ENCODE measurements around the gene ERICH6.
"Not testable (repeated sequence)": the region's sequence is repeated elsewhere in the genome, so short reads cannot be mapped to it uniquely, and the experiment has no call there.

Gene ERICH6

DNA sequence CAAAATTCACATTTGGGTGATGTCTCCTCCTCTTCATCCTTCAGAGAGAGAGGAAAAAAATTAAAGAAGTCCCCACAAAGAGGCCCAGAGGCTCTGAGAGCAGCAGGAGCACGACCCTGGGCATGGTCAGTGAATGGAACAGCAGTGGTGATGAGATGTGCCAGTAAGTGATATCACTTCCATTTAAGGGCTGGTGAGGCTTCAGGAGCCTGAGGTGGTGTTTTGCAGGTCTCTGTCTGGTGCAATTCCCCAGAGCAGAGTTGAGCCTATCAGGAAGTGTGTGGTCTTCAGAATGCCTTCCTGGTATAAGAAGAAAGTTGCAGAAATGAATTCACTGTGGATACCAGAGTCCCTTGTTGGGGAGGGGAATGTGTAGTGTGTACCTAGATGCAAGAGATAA is 21.4 kb downstream of the ERICH6 start:
- DNase-seq: no peak

DNA sequence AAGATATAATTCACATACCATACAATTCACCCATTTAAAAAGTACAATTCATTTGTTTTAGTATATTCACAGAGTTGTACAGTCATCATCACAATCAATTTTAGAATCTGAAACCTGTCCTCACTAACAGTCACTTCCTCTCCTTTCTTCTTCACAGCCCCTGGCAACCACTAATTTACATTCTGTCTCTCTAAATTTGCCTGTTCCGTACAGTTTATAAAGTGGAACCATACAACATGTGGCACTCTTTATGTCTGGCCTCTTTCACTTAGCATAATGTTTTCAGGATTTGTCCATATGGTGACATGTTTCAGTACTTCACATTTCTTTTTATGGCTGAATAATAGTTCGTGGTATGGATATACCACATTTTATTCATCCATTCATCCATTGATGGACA is 22.7 kb downstream of the ERICH6 start:
- no peak for DNase-seq

DNA sequence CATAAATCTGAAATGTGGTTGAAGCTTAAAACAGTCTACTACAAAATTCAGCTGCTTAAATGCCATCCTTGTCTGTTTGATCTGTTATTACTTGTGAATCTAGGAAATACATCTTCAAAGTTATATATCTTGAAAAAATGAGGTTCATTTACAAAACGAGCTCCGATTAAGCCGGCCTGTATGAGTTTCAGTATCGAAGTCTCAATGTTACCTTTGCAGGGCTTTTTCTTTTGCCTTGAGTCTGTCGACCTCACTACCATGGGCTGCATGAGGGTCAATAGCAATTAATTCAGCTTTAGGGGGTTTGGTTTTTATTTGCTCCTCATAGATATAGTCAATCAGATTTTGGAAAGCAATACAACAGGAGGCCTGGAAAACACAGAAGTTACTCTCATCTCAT is 23.2 kb downstream of the ERICH6 start:
- no peak for DNase-seq

DNA sequence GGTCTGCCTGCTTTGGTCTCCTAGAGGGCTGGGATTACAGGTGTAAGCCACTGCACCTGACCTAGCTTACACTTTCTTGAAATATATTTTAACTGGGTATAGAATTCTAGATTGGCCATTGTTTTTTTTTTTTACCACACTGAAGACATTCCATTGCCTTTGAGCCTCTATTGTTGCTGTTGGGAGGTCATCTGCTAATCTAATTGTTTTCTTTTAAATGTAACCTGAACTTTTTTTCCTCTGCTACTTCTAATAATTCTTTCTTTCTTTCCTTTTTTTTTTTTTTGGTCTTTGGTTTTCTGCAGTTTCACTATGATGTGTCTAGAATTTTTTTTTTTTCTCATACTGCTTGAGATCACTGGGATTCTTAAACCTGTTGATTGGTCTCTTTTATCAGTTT is 28.1 kb downstream of the ERICH6 start:
- DNase-seq: no peak

DNA sequence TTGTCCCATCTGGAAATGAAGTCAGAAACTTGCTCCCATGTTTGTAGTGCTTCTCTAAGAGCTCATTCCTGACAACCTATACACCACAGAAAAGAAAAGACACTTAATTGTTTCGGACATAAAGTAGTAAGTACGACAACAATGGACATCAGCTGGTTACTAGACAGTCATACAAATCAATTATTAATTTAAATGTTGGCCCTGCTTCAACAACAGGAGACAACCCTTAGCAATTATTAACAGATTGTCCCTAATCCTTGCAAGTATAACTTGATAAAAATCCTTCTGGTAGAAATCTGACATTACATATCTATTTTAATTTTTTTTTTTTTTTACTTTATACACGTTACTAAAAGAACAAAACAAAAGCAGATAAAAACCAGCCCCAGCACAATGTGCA is 29.8 kb downstream of the ERICH6 start:
- DNase-seq: no peak

DNA sequence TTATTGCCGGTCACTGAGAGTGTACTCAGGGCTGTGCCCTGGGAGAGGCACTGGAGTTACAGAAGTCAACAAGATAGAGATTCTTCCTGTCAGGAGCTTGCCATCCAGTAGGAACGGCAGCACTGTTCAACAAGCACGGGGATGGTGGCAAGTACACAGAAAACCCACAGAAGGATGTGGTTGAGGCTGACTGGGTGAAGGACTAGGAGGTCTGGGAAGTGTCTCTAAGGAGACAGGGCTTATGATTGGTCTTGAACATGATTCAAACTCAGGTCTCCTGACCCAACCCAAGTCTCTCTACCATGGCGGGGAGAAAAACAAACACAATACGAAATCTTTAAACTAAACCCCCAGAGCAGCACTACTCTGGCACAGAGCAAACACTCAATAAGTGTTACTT is 37.6 kb downstream of the ERICH6 start:
- DNase-seq: no peak

DNA sequence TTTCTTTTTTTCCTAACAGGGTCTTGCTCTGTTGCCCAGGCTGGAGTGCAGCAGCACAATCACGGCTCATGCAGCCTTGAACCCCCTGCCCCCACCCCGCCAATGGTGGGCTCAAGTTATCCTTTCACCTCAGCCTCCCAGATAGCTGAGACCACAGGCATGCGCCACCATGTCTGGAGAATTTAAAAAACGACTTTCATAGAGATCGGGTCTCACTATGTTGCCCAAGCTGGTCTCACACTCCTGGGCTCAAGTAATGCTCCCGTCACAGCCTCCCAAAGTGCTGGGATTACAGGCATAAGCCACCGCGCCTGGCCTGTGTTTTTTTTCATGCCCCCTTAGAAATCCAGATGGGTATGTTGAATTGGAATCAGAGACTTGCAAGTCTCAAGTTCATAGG is 40.3 kb downstream of the ERICH6 start:
- DNase-seq: no peak

DNA sequence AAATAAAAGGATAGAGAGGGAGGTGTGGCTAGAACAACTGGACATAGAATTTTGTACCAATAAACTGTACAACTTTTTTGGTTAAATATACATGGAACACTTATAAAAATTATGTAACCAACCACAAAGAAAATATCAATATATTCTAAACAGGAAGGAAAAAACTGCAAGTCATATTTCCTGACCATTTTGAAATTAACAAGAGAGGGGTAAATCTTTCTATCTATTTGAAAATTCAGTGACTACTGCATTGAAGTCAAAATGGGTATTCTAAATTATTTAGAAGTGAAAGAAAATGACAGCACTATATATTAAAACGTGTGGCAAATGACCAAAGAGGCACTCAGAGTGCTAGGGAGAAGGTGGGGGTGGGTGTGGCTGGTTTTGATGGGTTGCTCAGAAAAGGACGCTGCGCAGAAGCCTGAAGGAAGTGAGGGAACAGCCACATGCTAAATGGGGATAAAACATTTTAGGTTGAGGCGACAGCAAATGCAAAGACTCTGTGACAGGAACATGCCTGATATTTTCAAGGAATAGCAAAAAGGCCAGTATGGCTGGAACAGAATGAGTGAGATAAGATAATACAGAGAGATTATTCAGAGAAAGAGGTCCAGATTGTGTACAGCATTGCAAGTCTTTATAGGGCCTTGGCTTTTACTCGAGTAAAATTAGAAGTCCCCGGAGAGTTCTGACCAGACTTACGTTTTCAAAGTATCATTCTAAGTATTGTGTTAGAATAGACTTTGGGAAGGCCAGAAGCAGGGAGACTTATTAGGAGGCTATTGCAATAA is 41.1 kb downstream of the ERICH6 start:
- no peak for DNase-seq

DNA sequence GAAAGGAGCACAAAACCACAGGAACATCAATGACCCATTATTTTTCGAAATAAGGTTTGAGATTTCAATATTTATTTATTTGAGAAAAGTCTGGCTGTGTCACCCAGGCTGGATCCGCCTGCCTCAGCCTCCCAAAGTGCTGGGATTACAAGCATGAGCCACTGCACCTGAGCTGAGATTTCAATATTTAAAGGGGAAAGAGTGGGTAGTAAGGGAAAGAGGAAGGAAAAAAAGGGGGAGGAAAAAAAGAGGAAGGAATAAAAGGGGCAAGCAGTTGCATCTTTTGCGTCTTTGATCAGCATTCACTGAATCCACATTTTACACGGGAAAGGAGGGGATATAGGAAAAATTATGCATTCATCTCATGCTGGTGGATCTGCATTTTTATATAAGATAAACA is 47.4 kb downstream of the ERICH6 start:
- DNase-seq: no peak

DNA sequence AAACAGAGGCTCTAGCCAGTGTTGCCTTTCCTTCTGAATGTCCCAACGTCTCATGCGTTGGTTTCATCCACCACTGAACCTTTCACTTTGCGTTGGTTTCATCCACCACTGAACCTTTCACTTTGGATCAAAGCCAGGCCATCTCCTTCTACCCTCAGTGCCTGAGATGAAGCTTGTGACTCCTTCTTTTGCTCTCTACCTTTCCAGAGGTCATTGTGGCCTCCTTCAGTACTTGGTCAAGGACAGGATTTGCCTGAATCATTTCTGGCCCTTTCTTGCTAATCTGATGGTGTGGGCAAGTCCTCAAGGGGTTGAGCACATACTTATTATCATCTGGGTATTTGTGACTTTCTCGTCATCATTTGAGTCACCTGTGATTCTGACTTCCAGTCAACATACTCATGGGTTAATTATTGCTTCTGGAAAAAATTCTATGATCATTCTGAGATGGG is 50.6 kb downstream of the ERICH6 start:
- no peak for DNase-seq

DNA sequence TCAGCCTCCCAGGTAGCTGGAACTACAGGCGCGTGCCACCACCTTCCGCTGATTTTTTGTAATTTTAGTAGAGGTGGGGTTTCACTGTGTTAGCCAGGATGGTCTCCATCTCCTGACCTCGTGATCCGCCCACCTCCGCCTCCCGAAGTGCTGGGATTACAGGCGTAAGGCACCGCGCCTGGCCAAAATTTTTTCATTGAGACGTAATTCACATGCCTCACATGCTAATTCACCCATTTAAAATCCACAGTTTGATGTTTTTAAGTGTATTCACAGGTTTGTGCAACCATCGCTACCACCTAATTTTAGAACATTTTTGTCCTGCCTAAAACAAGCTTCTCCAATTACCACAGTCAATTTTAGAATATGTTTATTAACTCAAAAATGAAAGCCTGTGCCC is 63.5 kb downstream of the ERICH6 start:
- no peak for DNase-seq

DNA sequence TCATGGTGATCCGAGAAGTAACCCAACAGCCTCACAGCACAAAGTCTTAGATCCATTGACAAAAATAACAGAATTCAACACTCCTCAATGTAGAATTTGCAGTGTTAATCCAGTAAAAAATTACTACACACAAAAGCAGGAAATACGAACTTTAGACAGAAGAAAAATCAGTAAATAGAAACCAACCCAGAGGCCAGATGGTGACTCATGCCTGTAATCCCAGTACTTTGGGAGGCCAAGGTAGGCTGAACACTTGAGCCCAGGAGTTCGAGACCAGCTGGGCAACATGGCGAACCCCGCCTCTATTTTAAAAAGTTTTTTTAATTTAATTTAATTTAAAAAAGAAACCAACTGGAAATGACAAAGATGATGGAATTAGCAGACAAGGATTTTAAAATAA is 64.5 kb downstream of the ERICH6 start:
- DNase-seq: no peak

DNA sequence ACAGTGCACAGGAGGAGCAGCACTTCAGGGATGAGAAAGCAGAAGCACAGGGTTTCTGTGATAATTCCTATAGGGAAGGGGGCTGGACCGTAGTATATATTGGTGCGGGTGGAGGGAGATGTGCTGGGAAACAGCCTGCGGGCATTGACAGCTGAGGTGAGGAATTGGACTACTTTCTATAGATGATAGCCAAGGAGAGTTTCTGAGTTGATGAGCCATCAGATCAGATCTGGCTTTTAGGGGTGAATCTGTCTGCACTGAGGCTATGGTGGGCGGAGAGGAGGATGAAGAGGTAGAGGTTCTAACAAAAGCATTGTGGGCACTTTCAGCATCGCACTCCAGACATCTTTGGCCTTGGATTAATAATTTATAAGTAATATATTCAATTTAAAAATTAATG is 67.5 kb downstream of the ERICH6 start:
- no peak for DNase-seq

DNA sequence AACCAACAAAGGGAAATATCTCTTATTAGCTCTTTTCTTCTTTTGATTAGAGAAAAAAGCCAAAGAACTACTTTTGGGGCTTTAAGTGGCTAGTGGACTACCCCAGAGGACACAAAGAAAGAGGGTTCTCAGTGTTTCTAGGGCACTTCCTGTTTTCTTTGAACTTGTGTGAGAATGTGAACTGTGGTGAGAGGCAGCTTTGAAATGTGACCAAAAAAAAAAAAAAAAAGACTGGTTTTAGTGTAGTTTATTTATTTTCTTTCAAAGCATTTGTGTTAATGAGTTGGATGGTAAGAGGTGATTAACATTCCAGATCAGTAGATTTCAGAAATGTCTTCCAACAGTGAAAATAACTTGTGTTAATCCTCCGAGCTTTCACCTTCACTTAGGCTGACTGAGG is 68.2 kb downstream of the ERICH6 start:
- DNase-seq: no peak

DNA sequence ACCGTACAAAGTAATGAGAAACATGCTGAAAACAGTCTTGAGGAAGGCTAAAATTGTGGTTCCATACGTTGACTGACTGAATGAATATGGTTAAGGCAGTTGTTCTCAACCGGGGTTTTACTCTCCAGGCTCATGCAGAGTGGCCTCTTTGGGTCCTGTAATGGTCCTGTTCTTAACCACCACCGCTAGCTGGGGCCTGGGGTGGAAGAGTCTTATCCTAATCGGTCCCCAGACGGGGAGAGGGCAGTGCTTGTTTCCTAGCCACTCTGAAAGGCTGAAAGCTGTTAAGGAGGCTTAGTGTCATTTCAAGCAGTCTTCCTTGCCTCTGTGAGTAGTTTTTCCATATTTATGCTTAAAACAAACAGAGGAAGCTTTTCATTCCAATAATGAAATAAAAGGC is 68.6 kb downstream of the ERICH6 start:
- no peak for DNase-seq

DNA sequence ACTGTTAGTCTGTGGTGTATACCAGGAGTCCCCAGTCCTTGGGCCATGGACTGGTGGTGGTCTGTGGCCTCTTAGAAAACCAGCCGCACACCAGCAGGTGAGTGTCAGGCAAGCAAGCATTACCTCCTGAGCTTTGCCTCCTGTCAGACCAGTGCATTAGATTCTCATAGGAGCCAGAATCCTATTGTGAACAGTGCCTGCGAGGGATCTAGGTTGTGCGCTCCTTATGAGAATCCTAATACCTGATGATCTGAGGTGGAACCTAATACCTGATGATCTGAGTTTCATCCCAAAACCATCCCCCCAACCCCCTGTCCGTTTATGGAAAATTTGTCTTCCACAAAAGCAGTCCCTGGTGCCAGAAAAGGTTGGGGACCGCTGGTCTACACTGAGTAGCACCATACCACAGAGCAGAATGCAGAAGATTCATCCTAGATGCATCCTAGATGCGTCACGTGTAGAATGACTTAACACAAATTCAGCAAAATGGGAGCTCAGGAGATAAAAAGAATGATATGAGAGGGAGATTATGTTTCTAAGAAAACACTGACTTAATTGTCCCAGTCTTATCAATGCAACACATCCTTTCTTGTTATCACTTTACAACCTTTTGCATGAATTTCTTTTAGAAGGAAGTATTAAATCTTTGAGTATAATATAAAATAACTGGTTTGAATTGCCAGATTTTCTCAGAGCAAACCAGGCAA is 72.1 kb downstream of the ERICH6 start:
- DNase-seq: no peak

DNA sequence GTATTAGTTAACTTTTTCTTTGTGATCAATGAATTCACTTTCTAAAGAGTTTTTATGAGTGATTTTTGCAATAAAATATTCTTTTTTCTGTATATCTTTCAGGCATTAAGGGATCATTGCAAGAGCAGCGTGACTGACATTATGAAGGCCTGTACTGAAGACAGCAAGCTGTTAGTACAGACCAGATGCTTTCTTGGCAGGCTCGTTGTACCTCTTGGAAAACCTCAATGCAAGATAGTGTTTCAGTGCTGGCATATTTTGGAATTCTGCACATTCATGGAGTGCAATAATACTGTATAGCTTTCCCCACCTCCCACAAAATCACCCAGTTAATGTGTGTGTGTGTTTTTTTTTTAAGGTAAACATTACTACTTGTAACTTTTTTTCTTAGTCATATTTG is 76.2 kb downstream of the ERICH6 start:
- DNase-seq: no peak

DNA sequence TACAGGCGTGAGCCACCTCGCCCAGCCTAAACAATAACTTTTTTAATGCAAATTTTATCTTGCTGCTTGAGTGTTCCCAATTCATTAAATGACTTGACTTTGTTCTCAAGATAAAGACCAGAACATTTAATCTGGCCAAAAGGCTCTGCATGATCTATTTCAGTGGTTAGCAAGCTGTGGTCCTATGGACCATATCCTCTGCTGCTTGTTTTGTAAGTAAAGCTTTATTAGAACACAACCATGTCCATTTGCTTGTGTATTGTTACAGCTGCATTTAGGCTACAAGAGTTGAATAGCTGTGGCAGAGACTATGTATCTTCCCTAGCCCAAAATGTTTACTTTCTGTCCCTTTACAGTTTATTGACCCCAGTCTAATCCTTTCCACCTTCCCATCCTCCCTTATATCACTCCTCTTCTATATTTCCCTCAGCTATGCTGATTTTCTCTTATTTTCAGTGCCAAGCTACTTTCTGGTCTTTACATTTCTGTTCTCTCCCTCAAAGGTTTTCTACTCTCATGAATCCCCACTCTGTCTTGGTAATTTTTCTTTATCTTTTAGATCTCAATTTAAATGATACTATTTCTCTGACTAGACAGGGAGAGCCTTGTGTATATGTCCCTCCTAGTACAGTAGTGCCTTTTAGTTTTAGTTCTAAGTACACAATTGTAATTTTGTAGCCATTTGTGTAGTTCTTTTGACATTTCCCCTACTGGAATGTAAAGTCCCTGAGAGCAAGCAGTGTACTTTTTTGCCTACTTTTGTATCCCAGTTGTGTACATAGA is 77.4 kb downstream of the ERICH6 start:
- DNase-seq: no peak

DNA sequence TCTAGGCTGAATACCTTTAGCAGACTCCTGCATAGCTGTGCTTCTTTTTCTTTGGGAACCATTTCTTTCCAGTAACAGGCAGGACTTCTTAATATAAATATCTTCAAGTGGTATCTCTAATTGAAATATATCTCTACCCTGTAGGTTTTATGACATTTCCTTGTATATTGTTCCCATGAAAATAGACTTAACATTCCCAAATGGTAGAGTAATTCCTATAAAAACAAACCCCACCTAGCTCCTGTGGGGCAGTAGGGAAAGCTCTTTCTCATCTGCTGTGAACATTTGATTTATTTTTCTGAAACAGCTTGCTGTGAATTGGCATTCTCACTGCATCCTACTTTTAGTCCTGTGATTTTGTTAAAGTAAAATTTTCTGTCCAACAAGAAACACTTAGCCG is 79.8 kb downstream of the ERICH6 start:
- DNase-seq: no peak

DNA sequence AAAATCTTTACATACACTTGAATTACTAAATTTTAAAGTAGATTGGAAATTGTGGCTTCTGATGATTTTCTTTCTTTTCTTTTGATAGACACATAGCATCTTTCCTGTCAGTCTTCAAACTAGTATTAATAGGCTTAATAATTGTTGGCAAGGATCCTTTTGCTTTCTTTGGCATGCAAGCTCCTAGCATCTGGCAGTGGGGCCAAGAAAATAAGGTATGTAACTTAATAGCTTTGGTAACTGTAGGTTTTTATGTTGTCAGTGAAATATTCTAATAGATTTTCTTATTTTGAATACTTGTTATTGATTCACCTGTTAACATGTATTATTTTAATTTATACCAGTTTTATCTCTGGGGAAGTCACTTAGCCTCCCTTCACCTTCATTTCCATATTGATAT is 80.8 kb downstream of the ERICH6 start:
- not testable (repeated sequence) for DNase-seq

DNA sequence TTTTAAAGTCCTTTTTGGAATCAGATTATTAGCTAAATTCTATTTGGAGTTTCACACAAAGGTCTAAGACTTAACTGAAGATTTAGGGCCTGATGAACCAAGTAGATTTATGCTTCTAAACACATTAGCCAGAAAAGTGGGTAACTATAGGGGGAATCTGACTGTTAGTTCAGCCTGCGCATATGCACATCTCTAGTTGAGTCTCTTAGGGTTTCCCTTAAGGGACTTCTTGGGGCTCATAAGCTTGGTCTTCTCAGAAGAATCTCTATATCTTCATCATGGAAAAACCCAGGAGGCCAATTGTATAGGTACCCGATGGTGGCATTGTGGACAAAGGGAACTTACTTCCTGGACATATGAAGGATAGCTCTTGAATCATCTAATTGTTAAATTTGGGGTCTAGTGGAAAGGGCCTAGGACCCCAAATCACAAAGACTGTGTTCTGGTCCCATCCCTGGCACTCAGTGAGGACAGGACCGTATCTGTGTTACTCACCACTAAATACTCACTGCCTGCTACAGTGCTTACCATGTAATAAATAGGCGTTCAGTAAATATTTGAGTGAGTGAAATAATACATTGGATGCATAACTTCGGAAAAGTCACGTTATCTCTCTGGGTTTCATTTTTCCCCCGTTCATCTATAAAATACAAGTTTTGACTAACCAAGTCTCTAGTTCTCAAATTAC is 83.6 kb downstream of the ERICH6 start:
- DNase-seq: no peak
